Astrocyte of the spinal cord (primary cell): ENCODE data around the gene ZNF221.

Source experiments
- DNase-seq: peaks from one replicate; pipeline ENCODE4 v3.0.0; 2011; ENCODE audit warnings: low read depth, low spot score
- H3K4me3 ChIP-seq: 2 replicates; pipeline ENCODE4 v1.5.1; 2011; ENCODE audit warnings: low read depth, mild to moderate bottlenecking, low read length, moderate library complexity
- in situ Hi-C: cut with HindIII; loops from 2 replicates; pipeline ENCODE4 v1.10.0; 2017; ENCODE audit warnings: low sequenced_read_pairs
- TF ChIP-seq, protein P1 (sequence below): IDR thresholded peaks from 2 replicates; pipeline ENCODE4 v1.5.1; 2012; ENCODE audit warnings: low read depth, mild to moderate bottlenecking, low read length, inconsistent platforms

Gene ZNF221

DNA sequence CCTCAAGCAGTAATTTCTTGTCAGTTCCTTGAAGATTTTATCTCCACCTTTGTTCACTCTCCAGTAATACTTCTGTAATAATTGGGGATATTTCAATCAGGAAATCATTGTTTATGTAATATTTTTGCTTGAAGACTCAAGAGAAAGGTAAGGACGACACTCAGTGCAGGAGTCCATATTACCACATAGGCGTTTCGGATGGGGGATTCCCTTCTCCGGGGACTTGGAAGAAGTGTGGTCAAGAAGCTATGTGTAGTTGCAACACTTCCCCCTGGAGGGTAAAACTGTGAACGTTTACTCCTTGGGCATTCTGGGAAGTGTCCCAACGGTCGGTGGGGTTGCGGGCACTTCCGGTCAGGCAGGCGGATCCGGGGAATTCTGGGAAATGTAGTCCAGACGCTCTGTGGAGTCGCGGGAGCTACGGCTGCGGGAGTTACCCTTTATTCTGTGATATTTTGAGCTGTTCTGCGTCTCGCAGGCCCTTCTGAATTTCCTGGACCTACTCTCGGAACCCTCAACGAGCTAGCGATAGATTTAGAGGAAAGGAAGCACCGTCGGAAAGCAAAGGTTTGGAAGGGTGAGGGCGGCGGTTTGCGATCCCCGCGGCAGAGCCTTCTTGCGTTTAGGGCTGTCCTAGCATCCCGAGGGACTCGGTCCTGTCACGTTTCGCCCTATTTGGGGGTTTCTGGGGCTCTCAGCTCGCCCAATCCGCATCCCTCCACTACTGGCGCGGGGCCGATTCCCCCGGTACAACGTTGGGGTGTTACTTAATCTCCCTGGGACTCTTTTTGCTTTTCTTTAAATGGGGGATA, at the start of gene ZNF221:
Gene ZNF221 (plus strand): TSS at position 395 of the 812 bp plus-strand sequence. CDS start 11,499 bp downstream, outside the sequence.
- TF ChIP-seq, protein P1, sequence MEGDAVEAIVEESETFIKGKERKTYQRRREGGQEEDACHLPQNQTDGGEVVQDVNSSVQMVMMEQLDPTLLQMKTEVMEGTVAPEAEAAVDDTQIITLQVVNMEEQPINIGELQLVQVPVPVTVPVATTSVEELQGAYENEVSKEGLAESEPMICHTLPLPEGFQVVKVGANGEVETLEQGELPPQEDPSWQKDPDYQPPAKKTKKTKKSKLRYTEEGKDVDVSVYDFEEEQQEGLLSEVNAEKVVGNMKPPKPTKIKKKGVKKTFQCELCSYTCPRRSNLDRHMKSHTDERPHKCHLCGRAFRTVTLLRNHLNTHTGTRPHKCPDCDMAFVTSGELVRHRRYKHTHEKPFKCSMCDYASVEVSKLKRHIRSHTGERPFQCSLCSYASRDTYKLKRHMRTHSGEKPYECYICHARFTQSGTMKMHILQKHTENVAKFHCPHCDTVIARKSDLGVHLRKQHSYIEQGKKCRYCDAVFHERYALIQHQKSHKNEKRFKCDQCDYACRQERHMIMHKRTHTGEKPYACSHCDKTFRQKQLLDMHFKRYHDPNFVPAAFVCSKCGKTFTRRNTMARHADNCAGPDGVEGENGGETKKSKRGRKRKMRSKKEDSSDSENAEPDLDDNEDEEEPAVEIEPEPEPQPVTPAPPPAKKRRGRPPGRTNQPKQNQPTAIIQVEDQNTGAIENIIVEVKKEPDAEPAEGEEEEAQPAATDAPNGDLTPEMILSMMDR: peak; percentile 58
- peak within 1 kb of the TSS; percentile 95 for H3K4me3 ChIP-seq
- DNase-seq: peak; percentile 98
- in situ Hi-C loops: no loop called here

- TF ChIP-seq, protein P1: no peak
- H3K4me3 ChIP-seq: peak overlapping the region; percentile 73
- peak; percentile 89 for DNase-seq
- in situ Hi-C loops: no loop called here
Observed at GRCh38 chr19:43901395-43902390, 49.3 kb upstream of the ZNF221 start.

DNA sequence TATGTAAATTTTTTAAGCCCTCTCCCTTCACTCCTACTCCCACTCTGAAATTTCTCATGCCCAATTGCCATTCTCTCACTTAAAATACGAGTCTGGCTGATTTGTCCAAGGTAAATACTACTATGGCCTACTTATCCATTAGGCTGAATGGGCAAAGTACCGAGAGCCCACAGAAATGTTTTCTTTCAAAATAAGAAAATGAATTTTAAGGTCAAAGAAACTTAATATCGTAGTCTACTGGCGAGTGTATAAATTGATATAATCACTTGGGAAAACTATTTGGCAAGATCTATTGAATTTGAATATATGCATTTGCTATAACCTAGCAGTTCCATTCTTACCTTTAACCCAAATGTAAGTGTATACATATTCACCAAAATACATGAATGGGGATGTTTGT, 48.6 kb upstream of the ZNF221 start:
- no peak overlapping the region for H3K4me3 ChIP-seq
- DNase-seq: no peak
- TF ChIP-seq, protein P1: no peak
- in situ Hi-C loops: no loop called here

DNA sequence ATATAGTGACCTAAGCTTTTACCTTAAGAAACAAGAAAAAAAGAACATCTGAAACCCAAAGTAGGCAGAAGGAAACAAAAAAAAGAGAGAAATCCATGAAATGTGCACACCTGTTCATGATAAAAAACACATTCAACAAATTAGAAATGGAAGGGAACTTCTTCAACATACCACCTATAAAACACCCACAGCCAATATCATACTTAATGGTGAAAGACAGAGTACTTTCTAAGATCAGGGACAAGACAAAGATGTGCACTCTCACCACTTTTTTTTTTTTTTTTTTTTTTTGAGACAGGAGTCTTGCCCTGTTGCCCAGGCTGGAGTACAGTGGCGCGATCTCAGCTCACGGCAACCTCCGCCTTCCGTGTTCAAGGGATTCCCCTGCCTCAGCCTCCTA, 45.1 kb upstream of the ZNF221 start:
- TF ChIP-seq, protein P1: no peak
- H3K4me3 ChIP-seq: no peak overlapping the region
- in situ Hi-C loops: no loop called here
- no peak for DNase-seq

DNA sequence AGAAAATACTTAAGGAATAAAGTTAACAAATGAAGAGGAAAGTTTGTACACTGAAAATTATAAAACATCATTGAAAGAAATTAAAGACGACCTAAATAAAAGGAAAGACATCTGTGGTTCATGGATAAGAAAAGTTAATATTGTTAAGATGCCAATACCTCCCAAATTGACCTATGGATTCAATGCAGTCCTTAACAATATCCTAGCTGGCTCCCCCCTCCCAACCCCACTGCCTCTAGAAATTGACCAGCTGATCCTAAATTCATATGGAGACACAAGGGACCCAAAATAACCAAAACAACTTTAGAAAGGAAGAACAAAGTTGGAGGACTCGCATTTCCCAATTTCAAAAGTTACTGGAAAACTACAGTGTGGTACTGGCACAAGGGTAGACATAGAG, 44.3 kb upstream of the ZNF221 start:
- H3K4me3 ChIP-seq: no peak overlapping the region
- in situ Hi-C loops: no loop called here
- TF ChIP-seq, protein P1: no peak
- no peak for DNase-seq

GRCh38 chr19:43908659-43909058, 42.4 kb upstream of the ZNF221 start:
- no peak overlapping the region for H3K4me3 ChIP-seq
- in situ Hi-C loops: no loop called here
- DNase-seq: no peak
- TF ChIP-seq, protein P1: no peak
